HG03097 (cell line): ENCODE results near the gene CCDC91.

Source experiments
- ATAC-seq: cut with Tn5 transposase; IDR thresholded peaks from one replicate; pipeline ENCODE4 v1.9.1; 2021; ENCODE audit not compliant: unreplicated experiment, low FRiP score

The CCDC91 gene

DNA sequence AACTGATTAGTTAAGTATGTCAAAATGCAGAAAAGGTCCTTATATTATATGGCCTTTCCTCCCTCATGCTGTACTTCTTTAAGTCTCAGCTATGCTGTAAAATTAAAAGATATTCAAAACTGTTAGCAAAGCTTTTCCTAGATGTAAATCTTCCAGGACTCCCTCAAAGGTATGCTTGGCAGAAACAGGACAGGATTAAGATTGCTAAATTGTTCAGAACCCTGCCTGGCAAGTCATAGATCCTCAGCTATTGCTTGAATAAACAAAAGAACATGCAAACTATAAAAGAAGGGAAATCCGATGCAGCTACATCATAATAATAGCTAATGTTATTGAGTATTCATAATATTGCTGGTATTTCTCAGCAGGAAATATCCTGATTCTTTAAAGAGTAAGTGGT, 322.6 kb downstream of the CCDC91 start:
- ATAC-seq, result no peak

DNA sequence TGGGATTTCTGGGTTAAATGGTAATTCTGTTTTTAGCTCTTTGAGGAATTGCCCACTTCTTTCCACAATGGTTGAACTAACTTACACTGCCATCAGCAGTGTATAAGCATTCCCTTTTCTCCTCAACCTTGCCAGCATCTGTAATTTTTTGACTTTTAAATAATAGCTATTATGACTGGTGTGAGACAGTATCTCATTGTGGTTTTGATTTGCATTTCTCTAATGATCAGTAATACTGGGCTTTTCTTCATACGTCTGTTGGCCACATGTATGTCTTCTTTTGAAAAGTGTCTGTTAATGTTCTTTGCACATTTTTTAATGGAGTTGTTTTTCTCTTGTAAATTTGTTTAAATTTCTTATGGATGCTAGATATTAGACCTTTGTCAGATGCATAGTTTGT, 323.7 kb downstream of the CCDC91 start:
- no peak for ATAC-seq

DNA sequence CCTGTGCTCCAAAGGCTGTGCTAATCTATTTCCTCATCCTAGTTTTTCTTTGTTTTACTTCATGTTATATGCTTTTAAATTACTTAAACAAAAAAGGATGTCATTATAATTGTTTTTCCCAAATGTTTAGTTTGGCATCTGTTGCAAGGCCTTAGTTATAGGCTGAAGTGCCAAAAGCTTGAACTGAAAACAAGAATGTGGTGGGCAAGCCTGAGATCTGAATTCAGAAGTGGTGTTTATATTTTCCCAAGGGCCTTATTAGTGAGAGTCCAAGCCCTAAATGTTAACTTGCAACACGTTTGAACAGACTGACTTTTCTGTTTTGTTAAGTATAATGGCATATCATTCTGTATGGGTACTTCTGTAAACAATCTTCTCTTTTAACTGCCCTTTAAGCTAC, 326.8 kb downstream of the CCDC91 start:
- no peak for ATAC-seq

DNA sequence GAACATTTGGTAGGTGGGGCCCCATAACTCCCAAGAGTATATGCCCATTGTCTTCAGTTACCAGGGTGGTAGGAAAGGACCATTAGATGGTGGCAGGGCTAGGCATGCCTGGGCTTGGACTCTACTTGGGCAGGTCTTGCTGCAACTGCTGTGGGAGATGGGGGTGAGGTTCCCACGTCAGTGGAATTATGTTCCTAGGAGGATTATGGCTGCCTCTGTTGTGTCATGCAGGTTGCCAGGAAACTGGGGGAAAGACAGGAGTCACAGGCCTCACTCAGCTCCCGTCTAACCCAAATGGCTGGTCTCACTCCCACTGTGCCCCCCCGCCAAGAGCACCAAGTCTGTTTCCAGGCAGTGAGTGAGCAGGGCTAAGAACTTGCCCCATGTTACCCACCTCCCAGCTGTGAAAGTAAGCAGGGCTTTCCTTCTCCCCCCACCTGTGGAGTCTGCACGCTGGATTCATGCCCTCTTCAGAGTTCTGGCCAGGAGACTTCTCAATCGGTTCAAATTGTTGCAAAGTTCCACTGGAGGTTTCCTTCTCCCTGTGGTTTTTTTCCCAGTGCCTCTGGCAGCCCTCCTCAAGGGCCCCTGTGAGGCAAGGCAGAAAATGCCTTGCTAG, 337.5 kb downstream of the CCDC91 start:
- ATAC-seq, result no peak

DNA sequence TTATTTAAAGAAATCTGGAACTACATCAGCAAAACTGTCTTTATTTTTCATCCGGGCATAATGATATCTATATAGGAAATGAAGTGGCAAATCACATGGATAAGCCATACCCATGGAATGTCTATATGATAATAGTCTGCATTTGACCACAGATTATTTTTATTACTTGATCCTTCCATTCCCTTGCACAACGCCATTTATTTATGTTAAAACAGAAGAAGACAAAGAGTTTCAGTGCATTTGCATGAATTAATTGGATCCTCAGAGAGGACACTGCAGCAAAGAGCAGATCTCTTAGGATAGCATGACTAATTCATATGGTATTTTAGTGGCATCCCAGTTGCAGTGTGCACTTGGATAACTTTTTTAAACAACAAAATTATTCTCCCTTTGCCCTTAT, 345.0 kb downstream of the CCDC91 start:
- no peak for ATAC-seq

DNA sequence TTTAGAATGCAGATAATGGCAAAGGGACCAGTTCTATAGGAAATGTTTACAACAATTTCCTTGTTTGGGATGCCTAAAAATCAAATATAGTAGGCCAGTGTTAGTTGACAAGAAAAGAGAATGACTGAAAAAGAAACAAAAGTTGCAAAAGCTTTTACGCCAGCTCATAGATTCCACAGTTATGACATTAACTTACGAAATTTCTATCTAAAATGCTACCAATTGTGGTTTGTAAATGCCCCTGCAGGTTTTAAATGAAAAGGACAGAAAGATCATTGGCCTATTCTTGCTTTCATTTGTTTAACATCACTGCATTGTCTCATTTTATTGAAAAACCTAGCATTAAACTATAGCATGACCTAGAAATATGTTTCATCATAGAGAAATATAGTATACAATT, 345.8 kb downstream of the CCDC91 start:
- ATAC-seq, result no peak

DNA sequence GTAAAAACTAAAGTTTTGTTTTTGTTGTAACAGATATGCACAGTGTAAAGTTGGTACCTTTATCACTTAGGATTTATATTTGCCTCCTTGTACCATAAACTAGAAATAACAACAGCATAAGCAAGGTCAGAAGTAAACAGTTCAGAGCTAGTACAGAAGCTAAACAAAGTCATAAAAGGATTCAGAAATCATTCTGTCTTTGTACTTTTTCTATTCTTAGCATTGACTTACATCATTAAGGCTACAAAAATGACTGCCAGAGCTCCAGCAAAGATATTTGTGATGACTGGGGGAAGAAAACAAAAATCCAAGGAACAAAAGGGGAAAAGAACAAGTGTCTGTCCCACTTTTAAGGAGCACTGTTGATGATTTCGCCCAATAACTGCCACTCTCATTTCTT, 347.2 kb downstream of the CCDC91 start:
- ATAC-seq, result no peak

DNA sequence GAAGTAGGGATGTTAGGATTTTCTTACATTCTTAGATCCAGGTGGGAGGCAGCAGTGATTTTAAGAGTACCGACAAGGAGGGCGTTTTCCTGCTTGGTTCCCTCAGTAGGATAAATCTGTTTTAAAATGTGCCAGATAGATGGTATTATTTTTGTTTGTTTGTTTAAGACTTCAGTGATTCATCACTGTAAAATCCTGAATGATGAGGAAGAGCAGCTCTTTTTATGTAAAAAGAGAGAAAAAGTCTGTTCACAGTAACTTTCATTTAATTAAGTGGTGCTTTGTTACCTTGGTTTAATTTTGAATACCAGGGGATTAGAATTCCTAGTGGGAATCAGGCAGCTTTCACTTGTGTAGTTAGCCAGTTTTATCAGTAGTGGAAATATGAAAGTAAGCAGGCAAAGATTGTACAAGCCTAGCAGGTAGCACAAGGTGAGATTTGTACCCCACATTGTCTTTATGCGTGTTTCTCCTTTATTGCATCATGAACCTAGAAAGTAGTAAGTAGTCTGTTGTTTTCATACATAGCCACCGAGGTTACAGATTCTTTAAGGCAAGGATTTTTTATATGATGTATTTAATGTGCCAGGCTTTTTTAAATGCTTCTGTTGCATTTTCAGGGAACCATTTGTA, 349.6 kb downstream of the CCDC91 start:
- ATAC-seq, result no peak

DNA sequence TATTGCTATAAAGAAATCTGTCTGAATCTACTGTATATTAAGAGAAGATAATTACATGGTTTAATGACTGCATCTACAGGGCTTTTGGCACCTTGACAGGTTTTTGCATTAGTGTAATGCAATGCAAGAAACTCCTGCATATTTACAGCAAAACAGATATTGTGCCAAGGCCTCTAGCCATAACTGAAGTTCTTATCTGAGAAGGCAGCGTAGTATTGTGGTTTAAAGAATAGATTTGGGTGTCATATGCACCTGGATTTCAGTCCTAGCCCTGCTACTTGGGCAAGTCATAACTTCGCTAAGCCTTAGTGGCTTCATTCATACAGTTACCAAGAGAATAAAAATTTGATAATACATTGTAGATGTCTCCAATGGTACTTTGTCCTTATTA, 350.1 kb downstream of the CCDC91 start:
- ATAC-seq, result no peak

DNA sequence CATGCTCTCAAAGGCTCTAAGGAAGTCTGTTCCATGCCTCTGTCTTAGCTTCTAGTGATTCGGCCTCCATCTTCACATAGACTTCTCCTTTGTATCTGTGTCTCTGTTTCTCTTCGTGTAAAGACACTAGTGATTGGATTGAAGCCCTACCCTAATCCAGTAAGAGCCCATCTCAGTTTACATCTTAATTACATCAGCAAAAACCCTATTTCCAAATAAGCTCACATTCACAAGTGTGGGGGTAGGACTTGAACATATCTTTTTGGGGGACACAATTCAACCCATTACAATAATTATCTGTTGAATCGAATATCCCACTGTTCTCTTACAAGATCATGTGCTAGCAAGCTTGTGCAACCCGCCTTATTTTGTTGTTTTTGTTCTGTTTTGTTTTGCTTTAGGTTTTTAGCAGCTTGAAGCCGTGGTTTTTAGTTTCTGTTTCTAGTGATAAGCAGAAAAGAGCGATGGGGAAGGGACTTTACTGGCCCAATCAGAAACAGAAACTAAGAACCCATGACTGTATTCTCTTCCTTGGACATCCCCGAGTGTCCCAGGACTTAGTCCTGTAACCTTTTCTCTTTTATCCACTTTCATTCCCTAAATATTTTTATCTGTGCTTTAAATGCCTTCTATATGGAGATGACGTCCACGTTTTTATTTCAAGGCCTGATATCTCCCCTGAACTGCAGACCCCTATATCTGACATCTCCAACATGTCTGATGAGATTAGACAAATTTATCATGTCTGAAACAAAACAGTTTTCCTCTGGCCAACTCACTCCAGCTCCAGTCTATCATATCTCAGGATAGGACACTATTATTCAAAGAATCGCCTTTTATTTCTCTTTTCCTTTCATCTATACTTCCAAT, 353.0 kb downstream of the CCDC91 start:
- ATAC-seq, result peak; percentile 59

DNA sequence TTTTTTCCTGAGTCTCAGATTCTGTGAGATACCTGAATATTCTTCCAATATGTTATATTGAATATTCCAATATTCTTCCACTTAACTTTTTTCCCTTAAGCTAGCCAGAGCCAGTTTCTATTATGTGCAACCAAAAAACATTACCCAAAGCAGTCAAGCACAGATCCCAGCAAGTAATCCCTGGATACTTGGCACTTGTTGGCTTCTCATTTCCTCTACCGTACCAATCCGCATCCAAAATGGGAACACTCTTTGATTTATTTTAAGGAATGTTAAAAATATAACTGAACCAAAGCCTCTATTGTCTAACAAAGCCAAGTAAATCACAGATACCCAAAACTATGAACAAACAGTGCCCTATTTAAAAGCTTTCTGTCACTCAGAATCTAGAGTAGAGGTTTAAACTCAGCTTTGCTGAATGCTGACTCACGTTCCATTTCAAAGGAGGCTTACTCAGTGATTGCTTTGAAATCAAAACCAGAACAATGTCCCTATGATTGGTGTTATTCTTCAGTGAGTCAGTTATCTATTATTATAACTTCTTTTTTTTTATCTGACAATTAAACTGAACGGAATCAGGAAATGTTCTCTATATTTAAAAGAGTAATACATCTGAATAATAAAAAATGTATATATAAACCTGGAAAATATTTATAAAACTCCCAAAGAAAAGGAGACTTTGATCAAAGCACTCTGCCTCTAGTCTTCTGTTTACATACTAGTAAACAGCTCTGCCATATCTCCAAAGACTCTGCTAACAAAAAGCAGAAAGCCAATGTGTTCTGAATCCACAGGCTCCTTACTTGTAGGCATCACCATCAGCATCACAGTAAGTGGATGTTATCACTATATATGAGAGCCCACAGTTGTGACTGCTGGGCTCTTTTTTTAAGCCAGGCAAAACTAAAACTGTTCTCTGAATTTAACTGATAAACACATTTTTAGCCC, 360.8 kb downstream of the CCDC91 start:
- no peak for ATAC-seq

DNA sequence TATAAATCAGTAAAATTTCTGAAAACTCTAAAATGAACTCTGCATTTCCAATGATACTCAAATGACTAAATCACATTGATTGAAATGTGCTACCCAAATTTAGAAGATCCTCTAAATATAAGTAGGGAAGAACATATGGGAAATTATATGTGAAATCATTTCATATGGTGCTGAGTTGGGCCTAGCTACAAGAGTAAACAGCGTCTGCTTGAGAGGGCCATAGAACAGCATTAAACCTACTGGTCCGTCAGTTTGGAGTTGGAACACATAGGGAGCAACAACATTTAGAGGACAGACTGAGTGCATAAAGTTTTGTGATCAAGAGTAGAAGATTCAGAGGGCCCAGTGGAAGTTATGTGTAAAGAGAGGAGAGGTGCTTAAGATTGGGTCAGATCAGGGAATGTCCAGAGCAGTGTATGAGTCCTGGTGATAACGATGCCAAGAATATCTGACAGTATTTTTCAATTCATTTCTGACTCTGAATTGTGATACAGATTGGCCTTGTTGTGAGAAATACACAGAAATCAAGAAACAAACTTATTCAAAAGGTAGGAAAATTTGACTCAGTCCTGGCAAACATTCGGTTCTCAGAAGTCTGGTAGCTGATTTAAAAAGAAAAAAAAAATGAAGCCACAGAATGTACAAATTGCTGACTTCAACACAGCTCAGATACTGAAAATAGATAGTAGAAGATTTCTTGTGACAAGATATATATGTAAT, 362.2 kb downstream of the CCDC91 start:
- ATAC-seq, result no peak

DNA sequence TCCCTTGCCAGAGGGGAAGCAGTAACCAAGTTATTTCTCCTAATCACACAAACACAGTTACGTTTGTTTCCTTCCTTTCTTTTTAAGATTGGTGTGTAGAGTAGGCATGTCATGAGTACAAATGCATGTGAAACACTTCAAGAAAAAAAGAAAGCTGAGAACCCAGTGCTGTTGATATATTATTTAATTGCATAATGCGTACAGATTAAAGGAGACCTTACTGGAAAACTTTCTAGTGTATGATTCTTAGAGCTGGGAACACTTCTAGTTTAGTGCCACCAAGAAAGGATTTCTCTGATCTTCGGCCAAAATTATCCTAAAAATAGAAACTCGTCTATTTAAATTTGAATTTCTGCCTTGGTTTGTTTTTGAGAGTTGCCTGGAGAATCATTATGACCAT, 365.5 kb downstream of the CCDC91 start:
- ATAC-seq, result no peak

DNA sequence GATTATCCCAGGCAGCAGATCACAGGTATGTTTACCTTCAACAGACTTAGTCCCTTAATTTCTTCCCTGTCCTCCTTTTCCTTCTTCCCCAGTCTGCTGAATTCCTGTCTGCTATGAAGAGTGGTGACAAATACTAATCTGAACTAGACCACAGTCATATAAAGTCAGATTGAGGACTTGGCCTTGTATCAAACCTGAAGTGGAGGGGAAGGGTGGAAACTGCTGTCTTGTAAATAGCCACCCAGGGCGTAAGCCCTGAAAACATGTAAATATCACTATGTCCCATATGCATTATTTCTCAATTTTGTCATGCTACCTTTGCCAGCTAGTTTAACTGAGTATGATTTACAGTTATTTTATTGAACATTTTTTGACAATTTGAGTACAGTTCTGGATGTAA, 368.0 kb downstream of the CCDC91 start:
- no peak for ATAC-seq

DNA sequence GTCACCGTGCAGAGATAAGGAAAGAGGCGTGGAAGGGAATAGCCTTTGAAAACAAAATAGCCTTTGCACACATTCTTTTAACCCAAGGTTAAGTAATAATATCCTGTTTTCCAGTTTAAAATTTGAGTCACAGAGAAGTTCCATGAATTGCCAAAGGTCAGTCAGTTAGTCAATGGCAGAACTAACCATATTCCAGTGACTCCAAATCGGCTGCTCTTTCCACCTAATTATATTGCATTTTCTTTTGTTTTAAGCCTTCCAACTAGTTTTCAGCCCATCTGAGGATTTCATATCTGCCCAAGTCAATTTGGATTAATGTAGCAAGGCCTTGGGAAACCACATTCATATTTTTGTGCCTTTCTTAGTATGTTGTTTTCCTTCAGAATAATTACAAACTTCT, 373.0 kb downstream of the CCDC91 start:
- no peak for ATAC-seq

DNA sequence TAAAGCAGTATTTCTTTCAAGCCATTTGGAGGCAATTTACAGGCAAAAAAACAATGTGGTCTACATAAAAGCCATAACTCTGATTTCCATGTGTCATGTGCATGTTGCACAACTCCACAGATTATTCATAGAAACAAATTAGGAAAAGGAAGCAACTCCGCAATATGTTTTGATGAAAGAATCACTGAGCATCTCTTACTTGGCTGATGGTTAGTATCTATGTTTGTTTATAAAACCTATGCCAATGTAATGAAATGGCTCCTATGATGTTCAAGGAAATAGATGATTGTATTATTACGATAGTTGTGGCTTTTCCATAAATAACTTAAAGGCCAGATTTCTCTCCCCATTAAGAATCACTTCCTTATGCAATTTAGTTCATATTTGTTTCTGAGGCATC, 373.7 kb downstream of the CCDC91 start:
- ATAC-seq, result no peak

DNA sequence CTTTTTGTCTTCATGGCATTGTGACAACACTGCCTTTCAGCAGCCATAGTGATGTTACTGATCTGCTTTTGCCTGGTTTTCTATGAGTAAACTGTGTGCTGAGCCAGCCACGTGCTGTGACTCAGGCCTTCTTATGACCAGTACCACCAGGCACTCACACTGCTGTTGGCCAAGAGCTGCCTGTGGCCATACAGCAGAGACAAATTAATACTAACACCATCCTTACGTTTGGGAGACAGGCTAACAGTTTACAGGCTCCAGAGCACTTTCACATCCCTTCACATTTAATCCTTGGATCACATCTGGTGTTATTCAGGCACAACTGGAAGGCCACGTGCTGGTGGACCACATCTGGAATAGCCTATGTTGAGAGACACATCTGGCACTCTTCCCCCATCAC, 377.9 kb downstream of the CCDC91 start:
- no peak for ATAC-seq

DNA sequence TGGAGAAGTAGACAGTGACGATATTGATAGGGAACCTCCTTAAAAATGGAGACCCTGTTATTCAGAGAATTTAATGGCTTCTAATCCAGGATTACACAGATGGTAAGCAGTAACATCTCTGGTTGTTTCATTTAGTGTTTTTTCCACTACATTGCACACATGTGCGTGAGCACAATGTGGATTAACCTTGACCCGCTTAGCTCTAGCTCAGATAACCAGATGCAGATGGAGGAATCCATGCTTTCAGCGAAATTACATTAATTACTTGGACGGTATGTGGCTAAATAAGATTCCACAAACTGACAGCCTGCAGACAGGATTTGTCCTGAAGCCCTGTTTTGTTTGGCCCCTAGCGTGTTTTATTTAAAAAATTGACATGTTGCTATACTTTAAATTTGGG, 378.4 kb downstream of the CCDC91 start:
- no peak for ATAC-seq

DNA sequence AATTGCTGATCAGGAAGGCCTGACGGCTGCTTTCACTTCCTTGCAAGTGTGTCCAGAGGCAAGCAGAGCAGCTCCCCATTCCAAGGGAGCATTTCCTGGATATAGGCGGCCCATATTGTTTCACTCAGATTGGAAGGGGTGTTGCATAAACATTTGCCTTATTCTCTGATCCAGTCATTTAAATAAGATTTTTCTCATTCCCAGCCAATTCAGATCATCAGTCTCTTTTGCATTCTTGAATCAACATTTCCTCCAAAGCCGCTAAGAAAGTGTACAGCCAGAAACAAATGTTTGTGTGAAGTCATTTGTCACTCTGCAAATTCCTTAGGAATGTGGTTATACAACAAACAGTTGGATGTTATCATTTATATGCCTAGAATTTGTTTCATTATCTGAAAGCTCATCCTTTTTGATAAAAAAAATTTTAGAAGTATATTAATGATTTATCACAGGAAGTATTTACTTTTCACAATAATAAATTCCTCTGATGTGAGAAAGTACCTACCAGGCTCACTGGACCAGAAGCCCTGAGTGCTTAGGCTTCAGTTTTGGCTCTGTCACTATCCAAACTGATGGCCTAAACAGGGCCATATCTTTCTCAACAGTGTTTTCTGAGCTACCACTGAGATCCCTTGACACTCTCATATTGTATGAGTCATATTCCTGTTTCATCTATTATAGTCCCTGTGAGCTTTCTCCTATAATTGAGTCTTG, 379.6 kb downstream of the CCDC91 start:
- no peak for ATAC-seq

DNA sequence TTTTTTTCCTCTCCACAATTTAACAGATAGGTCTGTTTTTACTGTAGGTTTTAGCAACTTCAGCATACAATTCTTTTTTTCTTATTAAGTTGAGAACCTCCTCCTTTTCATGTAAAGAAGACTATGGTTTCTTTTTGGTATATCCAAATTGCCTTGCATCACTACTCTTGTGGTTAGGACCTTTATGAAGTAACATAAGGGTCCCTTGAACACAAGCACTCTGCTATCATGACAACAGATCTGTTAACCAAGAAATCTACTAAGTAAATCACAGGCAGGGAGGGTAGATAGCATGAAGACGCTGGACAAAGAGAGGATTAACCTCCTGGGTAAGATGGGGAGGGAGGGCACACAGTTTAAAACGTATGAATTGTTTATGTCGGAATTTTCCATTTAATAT, 380.6 kb downstream of the CCDC91 start:
- no peak for ATAC-seq
